Esophagus (tissue), 2 donors: ENCODE results near the gene BST2. TPM values are rescaled to one million over a fixed set of nuclear protein-coding genes. Genes with fewer than 3 reads are reported as not detected.

Experiments
- H3K27ac ChIP-seq, 2 donors: one replicate each; pipeline ENCODE4 v1.5.1; 2013; ENCODE audit warnings: low read depth in 2 of 2, mild to moderate bottlenecking in 2 of 2, inconsistent platforms in 1 of 2, low read length in 1 of 2, moderate library complexity in 1 of 2
- H3K27me3 ChIP-seq, 2 donors: one replicate each; pipeline ENCODE4 v1.6.1; 2013; ENCODE audit warnings: low read length in 2 of 2, control low read depth in 1 of 2, mild to moderate bottlenecking in 1 of 2; ENCODE audit not compliant: insufficient read depth in 2 of 2, control insufficient read depth in 1 of 2
- H3K36me3 ChIP-seq, 2 donors: one replicate each; pipeline ENCODE4 v1.6.1; 2013; ENCODE audit warnings: low read length in 1 of 2; ENCODE audit not compliant: control insufficient read depth in 2 of 2, insufficient read depth in 2 of 2
- H3K4me1 ChIP-seq, 2 donors: one replicate each; pipeline ENCODE4 v1.6.1; 2013; ENCODE audit warnings: low read length in 1 of 2; ENCODE audit not compliant: control insufficient read depth in 2 of 2, insufficient read depth in 2 of 2
- H3K4me3 ChIP-seq, 2 donors: one replicate each; pipeline ENCODE4 v1.5.1; 2013; ENCODE audit warnings: low read length in 2 of 2, mild to moderate bottlenecking in 2 of 2, low read depth in 1 of 2, moderate library complexity in 1 of 2
- H3K9me3 ChIP-seq, 2 donors: one replicate each; pipeline ENCODE4 v1.6.1; 2013; ENCODE audit warnings: mild to moderate bottlenecking in 2 of 2, low read depth in 1 of 2, low read length in 1 of 2, moderate library complexity in 1 of 2; ENCODE audit not compliant: control insufficient read depth in 2 of 2, insufficient read depth in 1 of 2
- WGBS, 2 donors: extraction: QIAGEN DNeasy Blood & Tissue Kit; methylation state at CpG; one replicate each; pipeline ENCODE4 v1.1.7; 2013; 5-methylcytosine and 5-hydroxymethylcytosine counted together
- polyA plus RNA-seq, 2 donors: library from polyadenylated mRNA; stranded (reverse); fragments of 200-250 nt; gene quantifications; one replicate each; pipeline ENCODE4 v1.2.3, GENCODE V29; 2013
- donor health status: healthy with polysubstance abuse.
- donor health status: Bipolar disorder and iron deficiency.

Gene BST2
- polyA plus RNA-seq, result 10 to 100 TPM in 1 of 2 donors, 1 to 10 TPM in 1; 8.5 to 17.6 TPM

GRCh38 chr19:17405250-17406045 lies at the start of gene BST2:
BST2 (minus strand) TSS chr19:17405630; CDS start chr19:17405575, 55 bp downstream.
- Histone ChIP-seq H3K27ac (peak within 1 kb of the TSS; percentile 79 to 89), H3K9me3 (no peaks in the 10 kb centered on the region), H3K27me3 (no peaks in the 10 kb centered on the region), H3K36me3 (no peaks in the 10 kb centered on the region), H3K4me1 (peaks cover 4 to 7% of the 10 kb centered on the region in 2 donors), H3K4me3 (peak within 1 kb of the TSS; percentile 32 to 36)
- 58 to 61% methylated on average over 18 of the region's 18 CpGs for WGBS, 2 donors

- Histone ChIP-seq H3K9me3 (peaks cover 0 to 3% of the 10 kb centered on the region in 2 donors), H3K4me3 (no peak overlapping the region), H3K36me3 (no peaks in the 10 kb centered on the region), H3K27me3 (peaks cover 0 to 12% of the 10 kb centered on the region in 2 donors), H3K4me1 (peaks cover 0 to 7% of the 10 kb centered on the region in 2 donors), H3K27ac (no peak overlapping the region)
- WGBS, 2 donors, result 9 to 12% methylated on average over 13 of the region's 13 CpGs
Observed at GRCh38 chr19:17454576-17455071, 49.2 kb upstream of the BST2 start.

- peaks cover 3 to 7% of the 10 kb centered on the region in 2 donors for H3K4me1 ChIP-seq
Observed at GRCh38 chr19:17451820-17452219, 46.4 kb upstream of the BST2 start.

GRCh38 chr19:17450264-17451075 lies 45.0 kb upstream of the BST2 start:
- peaks cover 0 to 8% of the 10 kb centered on the region in 2 donors for H3K27me3 ChIP-seq

More at GRCh38 chr19:17451820-17452219, 46.4 kb upstream of the BST2 start:
- H3K27ac ChIP-seq, result no peak overlapping the region
- H3K4me3 ChIP-seq, result no peak overlapping the region
- H3K9me3 ChIP-seq, result peaks cover 0 to 3% of the 10 kb centered on the region in 2 donors
- H3K27me3 ChIP-seq, result peaks cover 0 to 12% of the 10 kb centered on the region in 2 donors
- H3K36me3 ChIP-seq, result no peaks in the 10 kb centered on the region
- WGBS, 2 donors, result 73 to 80% methylated on average over 4 of the region's 4 CpGs

GRCh38 chr19:17448131-17448967 lies 42.9 kb upstream of the BST2 start, which contains the start of gene TMEM221:
TMEM221 (minus strand) TSS chr19:17448668; CDS start chr19:17448462, 206 bp downstream.
- Histone ChIP-seq H3K4me1 (peaks cover 0 to 3% of the 10 kb centered on the region in 2 donors), H3K36me3 (no peaks in the 10 kb centered on the region), H3K27ac (peak within 1 kb of the TSS in 1 of 2 donors; percentile 35), H3K27me3 (no peaks in the 10 kb centered on the region), H3K9me3 (peaks cover 0 to 3% of the 10 kb centered on the region in 2 donors), H3K4me3 (peak within 1 kb of the TSS; percentile 26 to 27)
- 2% methylated on average over 52 to 81 of the region's 81 CpGs for WGBS, 2 donors

More at GRCh38 chr19:17450264-17451075, 45.0 kb upstream of the BST2 start:
- no peaks in the 10 kb centered on the region for H3K36me3 ChIP-seq
- 31 to 52% methylated on average over 8 of the region's 8 CpGs for WGBS, 2 donors
- H3K9me3 ChIP-seq, result peaks cover 0 to 3% of the 10 kb centered on the region in 2 donors
- peaks cover 2 to 3% of the 10 kb centered on the region in 2 donors for H3K4me1 ChIP-seq
- H3K4me3 ChIP-seq, result no peak overlapping the region
- H3K27ac ChIP-seq, result peak overlapping the region; percentile 78 to 87

GRCh38 chr19:17447704-17448130 lies 42.3 kb upstream of the BST2 start:
- Histone ChIP-seq H3K36me3 (no peaks in the 10 kb centered on the region), H3K4me3 (peak overlapping the region; percentile 26 to 27), H3K4me1 (peaks cover 0 to 3% of the 10 kb centered on the region in 2 donors), H3K9me3 (no peaks in the 10 kb centered on the region), H3K27me3 (no peaks in the 10 kb centered on the region), H3K27ac (no peak overlapping the region)
- 31 to 35% methylated on average over 5 of the region's 5 CpGs for WGBS, 2 donors

GRCh38 chr19:17445526-17446165 lies 40.2 kb upstream of the BST2 start:
- H3K4me3 ChIP-seq, result no peak overlapping the region
- H3K9me3 ChIP-seq, result no peaks in the 10 kb centered on the region
- H3K27ac ChIP-seq, result no peak overlapping the region
- H3K4me1 ChIP-seq, result peaks cover 0 to 3% of the 10 kb centered on the region in 2 donors
- no peaks in the 10 kb centered on the region for H3K36me3 ChIP-seq
- 99 to 100% methylated on average over 1 of the region's 1 CpG for WGBS, 2 donors
- no peaks in the 10 kb centered on the region for H3K27me3 ChIP-seq

GRCh38 chr19:17441241-17442021 lies 36.0 kb upstream of the BST2 start:
- Histone ChIP-seq H3K4me1 (no peaks in the 10 kb centered on the region), H3K4me3 (no peak overlapping the region), H3K27me3 (no peaks in the 10 kb centered on the region), H3K9me3 (peaks cover 0 to under 1% of the 10 kb centered on the region in 2 donors), H3K36me3 (no peaks in the 10 kb centered on the region), H3K27ac (peak overlapping the region in 1 of 2 donors; percentile 18)
- 44 to 53% methylated on average over 8 of the region's 8 CpGs for WGBS, 2 donors
